CD8-positive, alpha-beta memory T cell (primary cell): ENCODE data around the gene FNDC3B. TPM values are rescaled to one million over a fixed set of nuclear protein-coding genes. Genes with fewer than 3 reads are reported as not detected.

Experiments used
- CTCF ChIA-PET: fragments of 350-600 bp; sonication (Branson Sonifier 250); formaldehyde crosslinking; loops from one replicate; lab custom pipeline; 2021; ENCODE audit warnings: antibody characterized with exemption; lab: Charles Lee
- POLR2A ChIA-PET: fragments of 350-600 bp; sonication (Branson Sonifier 250); formaldehyde crosslinking; loops from one replicate; lab custom pipeline; 2021; ENCODE audit warnings: antibody characterized with exemption; lab: Charles Lee
- DNase-seq, 5 donors: peaks; one replicate each; pipeline versions ENCODE4 v3.0.0 to v3.0.0-alpha.2; 2020 to 2022; ENCODE audit warnings: mixed read lengths in 1 of 5
- H3K27ac ChIP-seq: one replicate; pipeline ENCODE4 v1.7.0; 2013; ENCODE audit warnings: low read depth, mild to moderate bottlenecking, low read length, moderate library complexity
- H3K27me3 ChIP-seq: 2 replicates; pipeline ENCODE4 v1.7.0; 2013; ENCODE audit warnings: low read length, mild to moderate bottlenecking; ENCODE audit not compliant: insufficient read depth, poor library complexity, severe bottlenecking
- H3K36me3 ChIP-seq: 2 replicates; pipeline ENCODE4 v1.7.0; 2013; ENCODE audit warnings: mild to moderate bottlenecking, low read length, moderate library complexity; ENCODE audit not compliant: insufficient read depth
- H3K4me1 ChIP-seq: 2 replicates; pipeline ENCODE4 v1.7.0; 2013; ENCODE audit warnings: mild to moderate bottlenecking, low read length, moderate library complexity; ENCODE audit not compliant: insufficient read depth
- H3K4me3 ChIP-seq: 2 replicates; pipeline ENCODE4 v1.7.0; 2013; ENCODE audit warnings: mild to moderate bottlenecking, low read length
- H3K9me3 ChIP-seq: 2 replicates; pipeline ENCODE4 v1.7.0; 2013; ENCODE audit warnings: mild to moderate bottlenecking, low read length
- H3K27ac Mint-ChIP-seq, 8 donors: one replicate each; pipeline ENCODE4 v1.8.0; 2020 to 2021; ENCODE audit warnings: mixed read lengths in 8 of 8, mild to moderate bottlenecking in 6 of 8, inconsistent platforms in 3 of 8, moderate library complexity in 3 of 8
- H3K27me3 Mint-ChIP-seq, 2 donors: one replicate each; pipeline ENCODE4 v1.8.0; 2020 to 2021; ENCODE audit warnings: mixed read lengths in 2 of 2, mild to moderate bottlenecking in 1 of 2, moderate library complexity in 1 of 2
- H3K36me3 Mint-ChIP-seq, 3 donors: one replicate each; pipeline ENCODE4 v1.8.0; 2020 to 2021; ENCODE audit warnings: mixed read lengths in 3 of 3, inconsistent platforms in 1 of 3, mild to moderate bottlenecking in 1 of 3
- H3K4me1 Mint-ChIP-seq, 3 donors: one replicate each; pipeline ENCODE4 v1.8.0; 2020 to 2021; ENCODE audit warnings: mixed read lengths in 3 of 3, inconsistent platforms in 1 of 3, mild to moderate bottlenecking in 1 of 3
- H3K4me3 Mint-ChIP-seq, 7 donors: one replicate each; pipeline ENCODE4 v1.8.0; 2020 to 2021; ENCODE audit warnings: mixed read lengths in 7 of 7, mild to moderate bottlenecking in 6 of 7, moderate library complexity in 4 of 7, inconsistent platforms in 2 of 7
- H3K9me3 Mint-ChIP-seq, 5 donors: one replicate each; pipeline ENCODE4 v1.8.0; 2020 to 2022; ENCODE audit warnings: mixed read lengths in 5 of 5, mild to moderate bottlenecking in 3 of 5, moderate library complexity in 2 of 5, inconsistent platforms in 1 of 5
- polyA plus RNA-seq: library from polyadenylated mRNA; unstranded; fragments of 300-500 nt; fragmentation: Illumina TruSeq; gene quantifications from one replicate; pipeline ENCODE4 v1.2.3, GENCODE V29; 2021
- total RNA-seq, 2 experiments: library from RNA; stranded (reverse); gene quantifications; one replicate each; pipeline ENCODE4 v1.2.3, GENCODE V29; 2021

Gene FNDC3B
- total and polyA plus RNA-seq, 3 experiments from 2014 or later, result 8.7 to 18.6 (median 17.4) TPM

DNA sequence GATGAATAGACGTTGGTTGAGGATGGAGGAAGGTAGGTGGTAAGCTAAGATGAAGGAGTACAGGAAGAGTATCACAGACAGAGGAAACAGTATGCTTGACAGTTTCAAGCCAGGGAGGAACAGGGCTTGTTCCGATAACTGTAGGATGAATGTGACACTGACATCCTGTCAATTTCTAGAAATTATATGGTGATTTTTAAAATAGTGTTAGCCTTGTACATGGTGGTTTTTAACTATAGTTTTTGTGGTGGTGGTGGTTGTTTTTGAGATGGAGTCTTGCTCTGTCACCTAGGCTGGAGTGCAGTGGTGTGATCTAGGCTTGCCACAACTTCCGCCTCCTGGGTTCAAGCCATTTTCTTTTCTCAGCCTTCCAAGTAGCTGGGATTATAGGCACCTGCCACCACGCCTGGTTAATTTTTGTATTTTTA, 92.8 kb downstream of the FNDC3B start:
- Histone ChIP-seq H3K27ac (no peak overlapping the region), H3K9me3 (no peaks in the 10 kb centered on the region), H3K36me3 (no peaks in the 10 kb centered on the region), H3K4me1 (peaks cover 26% of the 10 kb centered on the region), H3K4me3 (no peak overlapping the region), H3K27me3 (no peaks in the 10 kb centered on the region)
- H3K4me1 Mint-ChIP-seq, result peaks cover 68 to 77% (median 70%) of the 10 kb centered on the region in 3 donors
- no peaks in the 10 kb centered on the region for H3K9me3 Mint-ChIP-seq
- no peaks in the 10 kb centered on the region for H3K27me3 Mint-ChIP-seq
- H3K36me3 Mint-ChIP-seq, result peaks cover 0 to 6% (median 0%) of the 10 kb centered on the region in 3 donors
- peak overlapping the region; percentile 26 to 95 (median 68) for H3K27ac Mint-ChIP-seq
- POLR2A ChIA-PET, result interaction anchor here (0.6 kb wide), 1 partner anchor 1266 kb away, joined by 3 read pairs; no protein-coding TSS in a partner anchor
- peak in 1 of 5 donors; percentile 50 for DNase-seq
- H3K4me3 Mint-ChIP-seq, result peak overlapping the region in 6 of 7 donors; percentile 1 to 62 (median 32)
- CTCF ChIA-PET, result interaction anchor here (0.8 to 1.6 kb wide), 3 partner anchors 24 to 97 kb away, joined by 3 read pairs; no protein-coding TSS in a partner anchor

GRCh38 chr3:172132721-172133311, 93.4 kb downstream of the FNDC3B start:
- no peak for DNase-seq
- Mint-ChIP-seq H3K9me3 (no peaks in the 10 kb centered on the region), H3K4me1 (peaks cover 69 to 82% (median 75%) of the 10 kb centered on the region in 3 donors), H3K27ac (peak overlapping the region in 7 of 8 donors; percentile 58 to 95 (median 73)), H3K36me3 (peaks cover 0 to 6% (median 0%) of the 10 kb centered on the region in 3 donors), H3K27me3 (no peaks in the 10 kb centered on the region), H3K4me3 (peak overlapping the region in 3 of 7 donors; percentile 25 to 47 (median 33))
- ChIA-PET CTCF (interaction anchor here (1.1 kb wide), 1 partner anchor 22 kb away, joined by 3 read pairs; no protein-coding TSS in a partner anchor), POLR2A (interaction anchor here (0.5 kb wide), 1 partner anchor 39 kb away, joined by 4 read pairs; no protein-coding TSS in a partner anchor)
- no peak overlapping the region for H3K4me3 ChIP-seq
- no peak overlapping the region for H3K27ac ChIP-seq
- H3K4me1 ChIP-seq, result peaks cover 29% of the 10 kb centered on the region
- H3K27me3 ChIP-seq, result no peaks in the 10 kb centered on the region
- no peaks in the 10 kb centered on the region for H3K36me3 ChIP-seq
- H3K9me3 ChIP-seq, result no peaks in the 10 kb centered on the region

- Mint-ChIP-seq H3K27ac (peak overlapping the region; percentile 59 to 90 (median 76)), H3K36me3 (peaks cover 0 to 6% (median 0%) of the 10 kb centered on the region in 3 donors), H3K4me1 (peaks cover 74 to 87% (median 81%) of the 10 kb centered on the region in 3 donors), H3K27me3 (no peaks in the 10 kb centered on the region), H3K4me3 (peak overlapping the region; percentile 9 to 72 (median 67)), H3K9me3 (no peaks in the 10 kb centered on the region)
- Histone ChIP-seq H3K9me3 (no peaks in the 10 kb centered on the region), H3K27me3 (no peaks in the 10 kb centered on the region), H3K4me1 (peaks cover 36% of the 10 kb centered on the region), H3K4me3 (no peak overlapping the region), H3K27ac (no peak overlapping the region), H3K36me3 (no peaks in the 10 kb centered on the region)
- ChIA-PET CTCF (interaction anchor here (1.1 to 1.4 kb wide), 2 partner anchors 21 to 26 kb away, joined by 3 to 4 read pairs; no protein-coding TSS in a partner anchor), POLR2A (interaction anchor here (0.6 to 1.4 kb wide), 3 partner anchors 15 to 95 kb away, joined by 3 to 4 read pairs (median 3); partner anchors contain the start of gene FNDC3B)
- DNase-seq, result no peak
These were observed 94.5 kb downstream of the FNDC3B start for GRCh38 chr3:172133838-172134237.

DNA sequence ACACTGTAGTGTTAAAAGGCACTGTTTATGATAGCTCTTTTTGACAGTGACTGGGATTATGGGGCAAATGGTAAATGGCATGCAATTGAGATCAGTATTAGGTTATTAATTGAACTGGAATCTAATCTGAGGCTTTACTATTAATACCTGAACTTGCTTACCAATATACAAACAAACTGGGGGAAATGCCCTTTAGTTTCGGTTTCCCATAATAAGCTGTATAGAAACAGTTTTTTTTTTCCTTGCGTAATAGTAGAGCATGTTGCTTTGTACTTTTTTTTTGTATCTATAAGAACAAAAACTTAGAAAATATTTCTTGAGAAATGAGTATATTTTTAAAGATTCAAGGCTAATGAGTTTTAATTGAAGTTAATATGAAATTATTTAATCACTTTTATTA, 95.0 kb downstream of the FNDC3B start:
- H3K27ac Mint-ChIP-seq, result peak overlapping the region; percentile 59 to 90 (median 76)
- DNase-seq, result peak in 1 of 5 donors; percentile 20
- Histone ChIP-seq H3K9me3 (no peaks in the 10 kb centered on the region), H3K27ac (no peak overlapping the region), H3K4me3 (no peak overlapping the region), H3K27me3 (no peaks in the 10 kb centered on the region), H3K4me1 (peaks cover 41% of the 10 kb centered on the region), H3K36me3 (no peaks in the 10 kb centered on the region)
- H3K4me3 Mint-ChIP-seq, result peak overlapping the region; percentile 9 to 72 (median 67)
- H3K4me1 Mint-ChIP-seq, result peaks cover 73 to 86% (median 84%) of the 10 kb centered on the region in 3 donors
- no peaks in the 10 kb centered on the region for H3K27me3 Mint-ChIP-seq
- CTCF ChIA-PET, result interaction anchor here (1.4 kb wide), 1 partner anchor 27 kb away, joined by 4 read pairs; no protein-coding TSS in a partner anchor
- H3K9me3 Mint-ChIP-seq, result no peaks in the 10 kb centered on the region
- H3K36me3 Mint-ChIP-seq, result peaks cover 0 to 6% (median 0%) of the 10 kb centered on the region in 3 donors
- POLR2A ChIA-PET, result interaction anchor here (0.6 to 1.4 kb wide), 3 partner anchors 15 to 95 kb away, joined by 3 to 4 read pairs (median 3); partner anchors contain the start of gene FNDC3B

GRCh38 chr3:172135185-172135584, 95.8 kb downstream of the FNDC3B start:
- H3K27ac ChIP-seq, result no peak overlapping the region
- H3K9me3 ChIP-seq, result no peaks in the 10 kb centered on the region
- H3K9me3 Mint-ChIP-seq, result no peaks in the 10 kb centered on the region
- DNase-seq, result no peak
- CTCF ChIA-PET, result no interaction called here
- POLR2A ChIA-PET, result no interaction called here
- no peaks in the 10 kb centered on the region for H3K27me3 ChIP-seq
- peak overlapping the region in 7 of 8 donors; percentile 7 to 68 (median 35) for H3K27ac Mint-ChIP-seq
- no peaks in the 10 kb centered on the region for H3K36me3 ChIP-seq
- peak overlapping the region in 3 of 7 donors; percentile 32 to 54 (median 46) for H3K4me3 Mint-ChIP-seq
- H3K4me1 ChIP-seq, result peaks cover 47% of the 10 kb centered on the region
- peaks cover 65 to 82% (median 80%) of the 10 kb centered on the region in 3 donors for H3K4me1 Mint-ChIP-seq
- H3K4me3 ChIP-seq, result no peak overlapping the region
- H3K27me3 Mint-ChIP-seq, result no peaks in the 10 kb centered on the region
- H3K36me3 Mint-ChIP-seq, result peaks cover 0 to 4% (median 0%) of the 10 kb centered on the region in 3 donors

DNA sequence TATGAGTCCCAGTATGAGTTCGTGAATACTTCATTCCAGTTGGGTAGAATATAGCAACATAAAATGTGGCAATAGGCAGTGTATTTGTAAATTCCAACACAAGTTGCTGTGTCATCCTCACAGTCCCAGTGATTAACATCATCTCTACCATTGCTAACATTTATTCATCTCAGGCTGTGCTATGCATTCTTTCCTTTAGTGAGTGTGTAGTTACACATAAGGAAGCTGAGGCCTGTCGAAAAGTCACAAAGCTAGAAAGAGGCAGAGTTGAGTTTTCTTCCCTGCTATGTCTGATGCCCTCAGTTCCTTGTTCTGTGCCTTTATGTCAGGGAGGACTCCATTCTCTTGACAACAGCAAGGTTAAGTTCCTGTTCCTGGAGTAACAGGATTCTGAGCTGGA, 96.4 kb downstream of the FNDC3B start:
- ChIA-PET CTCF (interaction anchor here (0.8 kb wide), 1 partner anchor 21 kb away, joined by 3 read pairs; no protein-coding TSS in a partner anchor), POLR2A (no interaction called here)
- Histone ChIP-seq H3K36me3 (no peaks in the 10 kb centered on the region), H3K4me3 (no peak overlapping the region), H3K9me3 (no peaks in the 10 kb centered on the region), H3K4me1 (peaks cover 48% of the 10 kb centered on the region), H3K27ac (no peak overlapping the region), H3K27me3 (no peaks in the 10 kb centered on the region)
- H3K27ac Mint-ChIP-seq, result peak overlapping the region in 7 of 8 donors; percentile 8 to 81 (median 43)
- H3K9me3 Mint-ChIP-seq, result no peaks in the 10 kb centered on the region
- H3K4me3 Mint-ChIP-seq, result peak overlapping the region in 1 of 7 donors; percentile 5
- H3K4me1 Mint-ChIP-seq, result peaks cover 61 to 81% (median 76%) of the 10 kb centered on the region in 3 donors
- H3K27me3 Mint-ChIP-seq, result no peaks in the 10 kb centered on the region
- no peak for DNase-seq
- no peaks in the 10 kb centered on the region for H3K36me3 Mint-ChIP-seq

DNA sequence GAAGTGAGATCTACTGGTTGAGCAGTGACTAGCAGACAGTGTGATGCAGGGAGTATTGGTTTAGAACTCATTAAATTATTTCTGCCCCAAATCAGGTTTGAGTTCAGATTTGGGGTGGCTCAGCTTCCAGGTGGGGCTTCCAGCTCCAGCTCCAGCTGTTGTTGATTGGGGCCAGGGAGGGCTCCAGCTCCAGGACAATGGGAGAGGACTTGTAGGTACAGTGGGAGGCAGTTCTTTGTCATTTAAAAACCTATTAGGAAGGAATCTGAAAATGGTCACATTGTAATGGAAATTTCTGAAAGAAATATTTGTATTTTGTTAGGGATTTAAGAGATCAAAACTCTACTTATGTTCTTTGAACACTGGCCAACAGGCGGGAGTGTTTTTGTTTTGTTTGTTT, 97.0 kb downstream of the FNDC3B start:
- Histone ChIP-seq H3K4me3 (no peak overlapping the region), H3K4me1 (peaks cover 51% of the 10 kb centered on the region), H3K36me3 (no peaks in the 10 kb centered on the region), H3K9me3 (no peaks in the 10 kb centered on the region), H3K27ac (no peak overlapping the region), H3K27me3 (no peaks in the 10 kb centered on the region)
- H3K4me1 Mint-ChIP-seq, result peaks cover 61 to 84% (median 79%) of the 10 kb centered on the region in 3 donors
- ChIA-PET CTCF (interaction anchor here (0.8 kb wide), 1 partner anchor 22 kb away, joined by 3 read pairs; no protein-coding TSS in a partner anchor), POLR2A (no interaction called here)
- H3K27me3 Mint-ChIP-seq, result no peaks in the 10 kb centered on the region
- no peaks in the 10 kb centered on the region for H3K36me3 Mint-ChIP-seq
- H3K9me3 Mint-ChIP-seq, result no peaks in the 10 kb centered on the region
- H3K4me3 Mint-ChIP-seq, result peak overlapping the region in 2 of 7 donors; percentile 19 to 56
- peak overlapping the region in 5 of 8 donors; percentile 17 to 81 (median 52) for H3K27ac Mint-ChIP-seq
- no peak for DNase-seq
